Dedifferentiated amniotic fluid mesenchymal stem cell (primary cell): Measurements from ENCODE around the gene ZNF70.

Experiments used
- DNase-seq: peaks from one replicate; pipeline ENCODE4 v3.0.0-alpha.2; 2016; ENCODE audit errors: extremely low spot score

ZNF70 gene

DNA sequence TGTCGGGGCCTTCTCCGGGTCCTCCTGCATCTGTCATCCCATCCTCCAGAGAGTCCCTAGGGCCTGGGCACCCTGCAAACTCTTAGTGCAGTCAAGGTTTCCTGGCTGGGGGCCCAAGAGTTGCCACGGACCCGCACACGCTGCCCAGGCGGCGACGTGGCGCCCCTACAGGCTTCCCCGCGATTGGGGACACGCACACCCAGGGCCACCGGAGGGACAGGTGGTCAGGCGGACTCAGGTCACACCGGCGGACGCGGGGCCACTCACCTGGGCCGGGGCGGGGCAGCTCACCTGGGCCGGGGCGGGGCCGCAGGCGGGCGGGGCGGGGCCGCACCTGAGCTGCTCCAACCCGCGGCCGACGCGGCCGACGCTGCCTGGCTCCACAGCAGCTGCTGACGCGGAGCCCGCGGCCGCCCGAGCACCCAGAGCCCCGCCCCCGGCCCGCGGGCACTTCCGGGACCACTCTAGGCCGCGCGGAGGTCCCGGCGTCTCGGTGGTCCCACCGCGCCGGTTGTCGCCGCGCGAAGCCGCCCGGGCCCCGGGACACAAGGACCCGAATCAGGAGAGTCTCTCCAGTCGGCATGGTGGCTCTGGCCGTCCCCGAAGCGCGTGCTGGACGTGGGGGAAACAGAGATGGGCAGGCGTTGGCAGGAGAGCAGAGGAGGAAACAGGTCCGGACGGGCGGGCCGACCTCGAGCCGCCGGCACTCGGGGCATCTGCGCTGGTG lies at the start of gene ZNF70:
Gene ZNF70 (minus strand): TSS at position 399 of the 727 bp plus-strand sequence. CDS start 5,972 bp downstream, outside the sequence.
- peak; percentile 36 for DNase-seq

DNA sequence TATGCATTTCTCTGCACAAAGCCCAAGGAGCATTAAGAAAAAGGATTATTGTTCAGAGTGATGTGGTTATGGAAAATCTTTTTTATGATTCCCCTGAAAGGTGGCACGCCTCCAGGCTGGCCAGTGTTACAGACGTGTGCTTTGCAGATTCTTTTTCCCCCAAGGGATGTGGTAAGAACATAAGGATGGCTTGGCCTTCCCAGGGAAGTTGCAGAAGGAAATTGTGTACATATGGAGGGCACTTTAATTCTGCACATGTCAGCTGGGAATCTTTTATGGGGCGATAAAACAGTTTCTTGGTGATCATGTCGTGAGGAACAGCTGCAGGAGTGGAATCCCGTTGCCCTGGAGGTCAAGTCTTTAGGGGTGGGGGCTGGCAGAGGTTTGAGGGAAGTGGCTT lies 45.5 kb upstream of the ZNF70 start:
- DNase-seq = no peak

DNA sequence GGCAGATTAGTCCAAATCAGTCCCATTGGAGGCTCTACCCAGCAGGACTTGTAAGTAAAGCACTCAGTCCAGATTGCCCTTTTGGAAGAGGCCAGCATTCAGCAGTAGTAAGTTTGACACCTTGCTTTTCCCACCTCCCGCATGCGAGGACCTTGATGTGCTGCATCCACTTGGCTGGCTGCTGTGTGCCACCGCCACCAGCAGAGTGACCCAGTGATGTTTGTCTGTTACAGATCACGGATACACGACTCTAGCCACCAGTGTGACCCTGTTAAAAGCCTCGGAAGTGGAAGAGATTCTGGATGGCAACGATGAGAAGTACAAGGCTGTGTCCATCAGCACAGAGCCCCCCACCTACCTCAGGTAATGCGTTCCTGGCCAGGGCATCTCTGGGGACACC lies 42.4 kb upstream of the ZNF70 start:
- DNase-seq = no peak

DNA sequence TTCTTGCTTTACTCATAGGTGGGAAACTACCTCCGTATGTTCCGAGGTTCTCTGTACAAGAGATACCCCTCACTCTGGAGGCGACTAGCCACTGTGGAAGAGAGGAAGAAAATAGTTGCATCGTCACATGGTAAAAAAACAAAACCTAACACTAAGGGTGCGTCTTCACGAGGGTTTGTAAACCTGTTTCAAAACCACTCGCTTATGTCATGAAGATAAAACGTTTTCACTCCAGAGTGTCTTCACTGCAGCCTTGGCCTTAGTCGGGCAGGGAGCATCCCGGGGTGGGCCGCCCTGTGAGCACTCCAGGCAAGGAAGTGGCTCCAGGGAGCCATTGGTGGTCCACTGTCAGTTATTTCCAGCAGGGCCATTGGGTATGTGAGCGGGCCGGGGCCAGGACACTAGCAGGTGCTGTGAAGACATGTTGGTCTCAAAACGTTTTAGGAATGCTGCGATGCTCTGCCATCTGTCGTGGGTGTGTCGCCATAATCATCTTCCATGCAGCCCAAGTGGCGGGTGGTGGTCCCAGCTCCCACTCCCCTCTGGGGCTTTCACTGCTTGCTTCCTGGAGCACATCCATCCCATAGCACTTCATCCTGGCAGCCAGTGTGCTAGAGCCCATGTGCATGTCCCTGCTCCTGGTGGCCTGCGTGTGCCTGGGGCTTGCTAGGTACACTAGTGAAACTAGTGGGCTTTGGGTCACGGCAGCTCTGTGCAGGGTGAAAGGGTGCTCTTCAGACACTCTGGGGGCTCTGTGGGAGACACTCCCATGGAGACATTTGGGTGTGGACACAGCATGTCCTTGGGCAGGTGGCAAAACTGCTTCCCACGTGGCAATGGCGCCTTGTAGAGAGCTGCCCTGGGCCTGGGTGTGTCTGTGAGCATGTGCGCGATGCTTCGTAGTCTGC lies 41.1 kb upstream of the ZNF70 start:
- DNase-seq = no peak

DNA sequence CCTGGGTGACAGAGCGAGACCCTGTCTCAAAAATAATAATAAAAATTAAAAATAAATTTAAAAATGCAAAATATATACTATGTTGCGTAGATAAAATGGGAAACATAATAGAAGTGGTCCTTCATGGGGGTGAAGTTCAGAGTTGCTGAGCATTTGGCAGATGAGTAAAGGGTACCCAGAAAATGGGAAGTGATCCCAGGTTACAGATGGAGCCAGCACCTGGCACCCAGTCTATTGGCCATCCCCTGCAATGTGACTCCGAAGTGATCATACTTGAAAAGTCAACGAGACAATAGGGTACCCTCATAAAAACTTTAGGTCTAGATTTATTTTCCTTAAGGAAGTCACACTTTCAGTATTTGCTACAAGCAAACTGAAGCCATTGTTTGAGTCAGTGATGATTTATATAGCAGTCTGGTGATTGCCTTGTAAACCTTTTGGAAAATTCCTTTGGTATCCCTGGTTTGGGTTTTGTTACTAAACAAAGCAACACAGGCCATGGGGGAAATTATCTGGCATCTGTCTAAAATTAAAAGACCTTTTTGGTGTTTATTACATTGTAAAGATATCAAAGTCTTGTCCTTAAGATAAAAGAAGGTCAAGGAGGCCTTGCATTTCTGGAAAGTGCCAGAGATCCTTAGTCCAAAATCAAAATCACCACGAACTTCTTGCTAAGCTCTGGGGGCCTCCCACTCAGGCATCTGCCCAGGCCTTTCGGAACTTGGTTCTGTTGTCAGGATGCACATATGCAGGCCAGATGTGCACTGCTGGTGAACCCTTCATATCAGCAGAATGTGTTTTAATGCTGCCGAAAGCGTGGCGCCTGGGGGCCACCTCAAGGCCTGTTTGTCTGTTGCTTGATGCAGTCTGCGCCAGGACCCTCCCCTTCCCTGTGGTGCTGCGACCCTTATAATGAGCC lies 40.2 kb upstream of the ZNF70 start:
- no peak for DNase-seq

DNA sequence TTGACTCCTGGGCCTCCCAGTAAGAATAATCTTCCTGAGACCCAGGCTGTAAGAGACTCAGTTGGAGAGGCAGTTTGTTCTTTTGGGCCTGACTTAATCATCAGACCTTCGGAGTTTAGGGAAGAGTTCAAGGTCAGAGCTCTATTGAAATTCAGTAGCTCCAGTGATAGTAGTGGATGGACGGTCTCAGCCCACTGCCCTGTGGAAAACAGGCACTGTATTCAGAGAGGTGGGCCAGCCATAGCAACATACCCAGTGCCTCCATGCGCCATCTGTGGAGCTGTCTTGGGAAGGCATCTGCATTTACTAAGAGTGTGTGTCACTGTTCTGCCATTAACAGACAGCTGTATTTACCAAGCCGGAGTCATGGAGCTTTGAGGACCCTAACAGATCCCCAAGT lies 38.7 kb upstream of the ZNF70 start:
- no peak for DNase-seq

DNA sequence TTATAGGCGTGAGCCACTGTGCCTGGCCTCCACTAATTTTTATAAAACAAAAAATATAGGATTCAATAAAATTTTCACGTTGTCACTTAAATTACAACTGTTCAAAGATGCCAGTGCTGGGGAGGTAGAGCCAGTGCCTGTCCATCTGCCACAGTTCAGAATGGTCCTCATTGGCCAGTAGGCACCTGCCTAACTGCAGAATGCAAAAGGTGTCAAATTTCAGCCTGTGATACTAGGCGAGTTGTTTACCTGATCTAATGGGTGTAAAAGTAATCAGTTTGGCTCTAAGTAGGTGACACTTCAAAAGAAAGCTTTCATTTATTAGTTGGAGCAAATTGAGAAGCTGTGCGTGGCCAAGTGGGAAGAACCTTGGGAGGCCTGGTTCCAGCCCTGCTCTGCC lies 38.2 kb upstream of the ZNF70 start:
- DNase-seq = no peak

DNA sequence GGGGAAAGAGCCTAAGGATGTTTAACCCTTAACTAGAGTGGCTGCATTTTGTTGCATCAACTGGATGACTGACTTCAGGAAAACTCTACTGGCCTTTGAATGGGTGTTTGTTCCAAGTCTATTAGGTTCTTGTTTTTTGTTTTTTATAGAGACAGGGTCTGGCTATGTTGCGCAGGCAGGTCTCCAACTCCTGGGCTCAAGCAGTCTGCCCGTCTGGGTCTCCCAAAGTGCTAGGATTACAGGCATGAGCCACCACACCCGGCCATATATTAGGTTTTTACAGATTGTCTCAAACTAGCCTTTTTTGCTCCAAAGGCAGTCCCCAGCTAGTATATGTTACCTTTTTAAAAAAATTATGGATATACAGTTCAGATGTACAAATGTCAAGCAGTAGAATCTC lies 37.0 kb upstream of the ZNF70 start:
- no peak for DNase-seq

DNA sequence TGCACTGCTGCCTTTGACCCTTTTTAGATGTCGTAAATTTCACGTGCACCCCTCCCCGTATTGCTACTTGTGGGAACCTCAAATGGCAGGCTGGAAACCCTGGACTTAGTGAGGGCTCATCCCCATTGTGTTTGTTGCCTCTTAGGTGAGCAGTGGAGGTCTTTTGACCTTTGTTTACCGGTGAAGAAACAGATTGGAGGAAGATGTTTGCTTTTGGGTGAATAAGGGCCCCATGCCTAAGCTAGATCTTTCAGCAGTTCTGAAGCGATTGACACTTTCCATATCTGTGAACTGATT lies 36.6 kb upstream of the ZNF70 start:
- DNase-seq = no peak

DNA sequence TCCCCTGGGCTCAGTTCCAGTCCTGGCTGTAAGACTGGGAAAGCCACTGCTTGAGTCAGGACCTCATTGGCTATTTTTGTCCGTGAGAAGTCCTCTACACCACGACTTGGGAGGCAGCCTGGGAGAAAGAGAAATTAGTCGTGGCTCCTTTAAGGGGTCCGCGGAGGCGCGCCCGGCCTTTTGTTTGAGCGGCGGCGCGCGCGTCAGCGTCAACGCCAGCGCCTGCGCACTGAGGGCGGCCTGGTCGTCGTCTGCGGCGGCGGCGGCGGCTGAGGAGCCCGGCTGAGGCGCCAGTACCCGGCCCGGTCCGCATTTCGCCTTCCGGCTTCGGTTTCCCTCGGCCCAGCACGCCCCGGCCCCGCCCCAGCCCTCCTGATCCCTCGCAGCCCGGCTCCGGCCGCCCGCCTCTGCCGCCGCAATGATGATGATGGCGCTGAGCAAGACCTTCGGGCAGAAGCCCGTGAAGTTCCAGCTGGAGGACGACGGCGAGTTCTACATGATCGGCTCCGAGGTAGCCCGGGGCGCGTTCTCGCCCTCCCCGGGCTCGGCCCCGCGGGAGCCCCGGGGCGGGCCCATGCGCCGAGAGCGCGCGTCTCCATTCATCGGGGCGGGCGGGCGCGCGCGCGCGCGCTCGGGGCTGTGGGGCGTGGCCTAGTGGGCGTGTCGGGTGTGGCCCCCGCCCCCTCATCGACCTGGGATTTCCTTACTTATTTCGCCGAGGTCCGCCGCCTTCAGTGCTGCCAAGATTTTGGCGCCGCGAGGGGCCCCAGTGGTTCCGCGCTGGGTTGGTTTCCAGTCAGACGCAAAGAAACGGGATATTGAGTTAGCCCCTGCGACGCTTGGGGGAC lies 36.1 kb upstream of the ZNF70 start, which contains the start of gene SMARCB1:
Gene SMARCB1 (plus strand): TSS at position 215 of the 848 bp plus-strand sequence. CDS start 204 bp downstream, at position 419.
- peak; percentile 85 for DNase-seq

DNA sequence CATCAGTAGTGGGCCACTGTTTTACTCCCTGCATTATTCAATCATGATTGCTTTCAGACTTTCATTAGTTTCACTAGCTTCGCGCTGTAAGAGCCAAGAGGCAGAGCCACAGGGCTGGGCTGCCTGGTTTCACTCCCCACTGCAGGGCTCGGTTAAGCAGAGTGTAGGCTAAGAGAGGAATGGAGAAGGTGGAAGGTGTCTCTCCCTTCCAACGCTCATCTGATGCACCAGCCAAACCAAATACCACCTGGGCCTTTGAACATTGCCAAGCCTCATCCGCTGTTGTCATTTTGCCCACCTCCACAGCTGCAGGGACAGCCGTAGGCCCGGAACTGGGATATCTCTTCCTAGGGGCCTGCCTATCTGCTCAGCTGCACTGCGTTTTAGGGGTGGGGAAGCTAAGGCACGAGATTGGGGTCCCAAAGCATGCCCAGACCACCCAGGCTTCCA lies 35.4 kb upstream of the ZNF70 start:
- DNase-seq = no peak

DNA sequence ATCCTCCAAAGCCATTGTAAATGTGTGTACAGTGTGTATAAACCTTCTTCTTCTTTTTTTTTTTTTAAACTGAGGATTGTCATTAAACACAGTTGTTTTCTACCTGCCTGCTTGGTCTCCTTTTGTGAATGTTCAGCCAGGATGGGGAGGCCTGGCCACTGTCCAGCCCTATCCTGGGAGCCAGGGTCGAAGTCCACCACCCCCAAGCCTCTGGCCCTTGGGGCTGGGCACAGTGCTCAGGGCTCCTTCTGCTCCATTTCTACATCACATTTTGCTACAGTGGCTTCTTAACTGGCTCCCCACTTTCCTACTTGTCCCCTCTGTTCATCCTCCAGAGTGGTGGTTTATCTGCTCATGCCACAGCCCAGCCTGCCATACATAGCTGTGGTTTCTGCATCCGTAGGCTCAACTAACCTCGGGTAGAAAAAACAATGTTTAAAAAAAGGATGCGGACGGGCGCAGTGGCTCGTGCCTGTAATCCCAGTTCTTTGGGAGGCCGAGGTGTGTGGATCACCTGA lies 33.4 kb upstream of the ZNF70 start:
- peak; percentile 39 for DNase-seq

DNA sequence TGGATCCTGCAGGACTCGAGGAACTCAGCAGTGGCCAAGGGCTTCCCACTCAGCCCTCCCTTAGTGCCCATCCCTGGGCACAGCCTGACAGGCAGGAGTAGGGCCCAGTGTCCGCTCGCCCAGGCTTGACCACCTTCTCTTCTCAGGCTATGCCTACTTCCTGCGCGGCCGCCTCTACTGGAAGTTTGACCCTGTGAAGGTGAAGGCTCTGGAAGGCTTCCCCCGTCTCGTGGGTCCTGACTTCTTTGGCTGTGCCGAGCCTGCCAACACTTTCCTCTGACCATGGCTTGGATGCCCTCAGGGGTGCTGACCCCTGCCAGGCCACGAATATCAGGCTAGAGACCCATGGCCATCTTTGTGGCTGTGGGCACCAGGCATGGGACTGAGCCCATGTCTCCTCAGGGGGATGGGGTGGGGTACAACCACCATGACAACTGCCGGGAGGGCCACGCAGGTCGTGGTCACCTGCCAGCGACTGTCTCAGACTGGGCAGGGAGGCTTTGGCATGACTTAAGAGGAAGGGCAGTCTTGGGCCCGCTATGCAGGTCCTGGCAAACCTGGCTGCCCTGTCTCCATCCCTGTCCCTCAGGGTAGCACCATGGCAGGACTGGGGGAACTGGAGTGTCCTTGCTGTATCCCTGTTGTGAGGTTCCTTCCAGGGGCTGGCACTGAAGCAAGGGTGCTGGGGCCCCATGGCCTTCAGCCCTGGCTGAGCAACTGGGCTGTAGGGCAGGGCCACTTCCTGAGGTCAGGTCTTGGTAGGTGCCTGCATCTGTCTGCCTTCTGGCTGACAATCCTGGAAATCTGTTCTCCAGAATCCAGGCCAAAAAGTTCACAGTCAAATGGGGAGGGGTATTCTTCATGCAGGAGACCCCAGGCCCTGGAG lies 32.6 kb upstream of the ZNF70 start:
- no peak for DNase-seq

DNA sequence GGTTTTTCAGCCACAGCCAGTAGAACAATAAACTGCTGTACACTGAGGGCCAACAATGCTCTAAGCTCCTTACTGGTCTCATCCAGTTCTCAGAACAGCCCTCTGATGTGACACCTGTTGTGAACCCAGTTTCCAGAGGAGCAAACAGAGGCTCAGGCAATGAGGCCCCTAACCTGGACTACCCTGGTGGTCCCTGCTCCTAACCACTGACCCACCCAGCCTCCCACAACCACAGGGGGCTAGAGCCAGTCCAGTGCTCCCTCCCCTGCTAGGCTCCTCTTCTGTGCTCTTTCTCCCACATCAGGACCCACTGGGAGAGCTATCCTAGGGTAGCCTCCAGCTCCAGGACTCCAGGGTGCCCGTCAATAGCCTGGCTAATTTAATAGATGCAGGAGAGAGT lies 31.8 kb upstream of the ZNF70 start:
- no peak for DNase-seq

DNA sequence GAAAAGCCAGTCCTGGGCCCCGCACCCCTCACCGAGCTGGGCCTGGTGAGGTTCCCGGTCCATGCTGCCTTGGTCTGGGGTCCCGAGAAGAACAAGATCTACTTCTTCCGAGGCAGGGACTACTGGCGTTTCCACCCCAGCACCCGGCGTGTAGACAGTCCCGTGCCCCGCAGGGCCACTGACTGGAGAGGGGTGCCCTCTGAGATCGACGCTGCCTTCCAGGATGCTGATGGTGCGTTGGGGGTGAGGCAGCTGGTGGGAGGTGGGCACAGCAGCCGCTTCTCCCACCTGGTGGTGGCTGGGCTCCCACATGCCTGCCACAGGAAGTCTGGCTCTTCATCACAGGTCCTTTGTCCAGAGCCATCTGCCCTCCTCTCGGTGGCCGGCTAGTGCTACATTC lies 31.3 kb upstream of the ZNF70 start:
- DNase-seq = no peak

DNA sequence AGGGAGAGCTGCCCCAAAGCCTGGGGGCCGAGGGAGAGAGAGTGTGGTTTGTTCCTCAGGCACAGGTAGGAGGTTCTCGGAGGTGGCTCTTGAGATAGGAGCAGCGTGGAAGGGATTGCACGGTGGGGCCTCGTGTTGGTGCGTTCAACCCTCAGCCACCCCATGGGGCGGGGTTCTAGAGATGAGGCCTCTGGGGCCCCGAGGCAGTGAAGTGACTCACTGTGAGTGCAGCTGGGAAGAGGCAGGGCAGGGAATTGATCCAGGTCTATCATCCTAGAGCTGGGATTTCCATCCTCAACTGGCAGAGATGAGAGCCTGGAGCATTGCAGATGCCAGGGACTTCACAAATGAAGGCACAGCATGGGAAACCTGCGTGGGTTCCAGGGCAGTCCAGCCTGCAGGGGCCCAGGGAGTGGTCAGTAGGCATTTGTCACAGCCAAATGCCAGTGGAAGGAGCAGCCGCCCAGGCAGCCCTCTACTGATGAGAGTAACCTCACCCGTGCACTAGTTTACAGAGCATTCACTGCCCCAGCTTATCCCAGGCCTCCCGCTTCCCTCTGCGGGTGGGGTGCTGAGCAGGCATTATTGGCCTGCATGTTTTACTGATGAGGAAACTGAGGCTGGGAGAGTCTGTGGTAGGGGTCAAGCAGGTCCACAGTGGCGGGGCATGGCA lies 30.7 kb upstream of the ZNF70 start:
- DNase-seq = peak; percentile 69

DNA sequence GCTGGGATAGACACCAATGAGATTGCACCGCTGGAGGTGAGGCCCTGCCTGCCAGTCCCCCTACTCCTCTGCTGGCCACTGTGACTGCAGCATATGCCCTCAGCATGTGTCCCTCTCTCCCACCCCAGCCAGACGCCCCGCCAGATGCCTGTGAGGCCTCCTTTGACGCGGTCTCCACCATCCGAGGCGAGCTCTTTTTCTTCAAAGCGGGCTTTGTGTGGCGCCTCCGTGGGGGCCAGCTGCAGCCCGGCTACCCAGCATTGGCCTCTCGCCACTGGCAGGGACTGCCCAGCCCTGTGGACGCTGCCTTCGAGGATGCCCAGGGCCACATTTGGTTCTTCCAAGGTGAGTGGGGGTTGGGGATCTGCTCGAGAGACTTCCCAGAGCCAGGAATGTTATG lies 30.2 kb upstream of the ZNF70 start:
- DNase-seq = no peak

DNA sequence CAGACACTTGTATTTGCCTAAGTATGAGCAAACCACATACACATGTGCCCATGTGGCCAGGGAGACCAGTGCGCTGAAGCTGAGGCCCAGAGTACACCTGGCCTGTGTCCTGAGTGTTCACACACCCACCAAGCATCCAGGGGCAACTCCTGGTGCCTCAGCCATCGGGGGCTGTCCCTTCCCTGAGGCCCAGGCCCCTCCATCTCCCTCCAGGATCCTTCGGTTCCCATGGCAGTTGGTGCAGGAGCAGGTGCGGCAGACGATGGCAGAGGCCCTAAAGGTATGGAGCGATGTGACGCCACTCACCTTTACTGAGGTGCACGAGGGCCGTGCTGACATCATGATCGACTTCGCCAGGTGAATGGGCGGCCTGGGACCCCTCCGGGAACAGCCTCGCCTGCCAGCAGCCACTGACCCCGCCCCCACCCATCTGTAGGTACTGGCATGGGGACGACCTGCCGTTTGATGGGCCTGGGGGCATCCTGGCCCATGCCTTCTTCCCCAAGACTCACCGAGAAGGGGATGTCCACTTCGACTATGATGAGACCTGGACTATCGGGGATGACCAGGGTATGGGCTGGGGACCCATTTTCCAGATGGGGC lies 29.3 kb upstream of the ZNF70 start:
- DNase-seq = no peak

DNA sequence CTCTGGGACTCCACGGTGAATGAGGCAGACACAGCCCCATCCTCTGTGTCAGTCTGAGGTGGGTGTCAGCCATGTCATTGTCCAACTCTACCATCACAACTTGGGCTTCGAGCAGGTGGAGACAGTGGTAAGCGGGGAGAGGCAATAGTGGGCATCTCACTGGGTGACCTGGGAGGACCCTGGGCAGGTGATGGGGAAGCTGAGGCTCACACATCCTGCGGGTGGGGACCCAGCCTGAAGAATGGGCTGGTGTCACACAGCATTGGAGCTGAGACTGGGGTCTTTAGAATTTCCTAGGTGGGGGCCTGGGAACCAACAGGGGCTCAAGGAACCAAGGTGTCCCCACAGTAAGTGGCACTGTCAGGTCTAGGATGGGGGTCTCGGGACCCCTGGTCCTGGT lies 28.8 kb upstream of the ZNF70 start:
- DNase-seq = no peak
